Osteoblast (primary cell): ENCODE measurements around the gene FOXC1. TPM values are rescaled to one million over a fixed set of nuclear protein-coding genes. Genes with fewer than 3 reads are reported as not detected.
A peak's percentile ranks its signal among the peaks of the same experiment; 100 is the strongest.

Experiments used
- DNase-seq: peaks from one replicate; pipeline ENCODE4 v3.0.0; 2011; ENCODE audit warnings: low spot score, mixed read lengths; ENCODE audit not compliant: insufficient read length; ENCODE audit errors: missing footprints
- H2AFZ ChIP-seq: 2 replicates; pipeline ENCODE4 v1.6.0; 2011; ENCODE audit warnings: mild to moderate bottlenecking, low read length
- H3K27ac ChIP-seq: 2 replicates; pipeline ENCODE4 v1.5.1; 2011; ENCODE audit warnings: mild to moderate bottlenecking, low read depth, low read length, moderate library complexity
- H3K27me3 ChIP-seq: 2 replicates; pipeline ENCODE4 v1.6.0; 2012; ENCODE audit warnings: mild to moderate bottlenecking, control low read depth, inconsistent platforms, low read length, moderate library complexity; ENCODE audit not compliant: insufficient read depth
- H3K36me3 ChIP-seq: 2 replicates; pipeline ENCODE4 v1.5.1; 2011; ENCODE audit warnings: mild to moderate bottlenecking, low read length, control low read depth, moderate library complexity; ENCODE audit not compliant: insufficient read depth
- H3K4me1 ChIP-seq: 2 replicates; pipeline ENCODE4 v1.5.1; 2011; ENCODE audit warnings: mild to moderate bottlenecking, low read length, control low read depth, moderate library complexity; ENCODE audit not compliant: insufficient read depth
- H3K4me2 ChIP-seq: 2 replicates; pipeline ENCODE4 v1.6.0; 2011; ENCODE audit warnings: mild to moderate bottlenecking, low read length; ENCODE audit not compliant: insufficient read depth
- H3K4me3 ChIP-seq: fragments of 200-600 bp; sonication (generic); 3 replicates; pipeline ENCODE4 v1.5.1; 2012; ENCODE audit warnings: mild to moderate bottlenecking, low read length, inconsistent platforms; ENCODE audit not compliant: insufficient read depth
- H3K79me2 ChIP-seq: 2 replicates; pipeline ENCODE4 v1.6.0; 2012; ENCODE audit warnings: mild to moderate bottlenecking, low read length, control low read depth, inconsistent platforms; ENCODE audit not compliant: insufficient read depth
- H3K9me3 ChIP-seq: 2 replicates; pipeline ENCODE4 v1.5.1; 2011; ENCODE audit warnings: low read depth, low read length, control low read depth
- H4K20me1 ChIP-seq: 2 replicates; pipeline ENCODE4 v1.6.0; 2012; ENCODE audit warnings: mild to moderate bottlenecking, low read length, control low read depth; ENCODE audit not compliant: insufficient read depth
- CTCF ChIP-seq: IDR thresholded peaks from 2 replicates; pipeline ENCODE4 v1.5.1; 2011; ENCODE audit warnings: mild to moderate bottlenecking, low read depth, low read length, moderate library complexity; ENCODE audit errors: extremely low read depth
- total RNA-seq: library from RNA; depleted of rRNA; stranded (reverse); fragments of >200 nt; gene quantifications from 2 replicates; pipeline ENCODE4 v1.2.3, GENCODE V29; 2012

Gene FOXC1
- total RNA-seq, 1 donor, result 39.4 TPM

- peak overlapping the region; percentile 48 for H3K27ac ChIP-seq
- H3K36me3 ChIP-seq, result peaks cover 8% of the 10 kb centered on the region
- peak overlapping the region; percentile 78 for H3K4me2 ChIP-seq
- H2AFZ ChIP-seq, result peak overlapping the region; percentile 56
- peak overlapping the region; percentile 73 for H3K4me3 ChIP-seq
- peaks cover 22% of the 10 kb centered on the region for H4K20me1 ChIP-seq
- peak; percentile 94 for DNase-seq
- peaks cover 43% of the 10 kb centered on the region for H3K27me3 ChIP-seq
- peaks cover 22% of the 10 kb centered on the region for H3K4me1 ChIP-seq
- no peak for TF ChIP-seq CTCF
- no peaks in the 10 kb centered on the region for H3K9me3 ChIP-seq
- H3K79me2 ChIP-seq, result peaks cover 37% of the 10 kb centered on the region
These were observed 571 bp upstream of the FOXC1 start for GRCh38 chr6:1609041-1609647.

- DNase-seq, result peak; percentile 96
These were observed 994 bp downstream of the FOXC1 start for GRCh38 chr6:1610497-1611321.

GRCh38 chr6:1611322-1611571, 1.5 kb downstream of the FOXC1 start:
- H3K4me1 ChIP-seq, result peaks cover 23% of the 10 kb centered on the region
- peaks cover 8% of the 10 kb centered on the region for H3K36me3 ChIP-seq
- H3K79me2 ChIP-seq, result peaks cover 58% of the 10 kb centered on the region
- H3K4me2 ChIP-seq, result no peak overlapping the region
- no peaks in the 10 kb centered on the region for H3K9me3 ChIP-seq
- H3K27ac ChIP-seq, result no peak overlapping the region
- H3K4me3 ChIP-seq, result peak overlapping the region; percentile 96
- no peak overlapping the region for H2AFZ ChIP-seq
- peaks cover 22% of the 10 kb centered on the region for H4K20me1 ChIP-seq
- no peak for TF ChIP-seq CTCF
- peaks cover 25% of the 10 kb centered on the region for H3K27me3 ChIP-seq
- DNase-seq, result peak; percentile 98

More at GRCh38 chr6:1610497-1611321, 994 bp downstream of the FOXC1 start:
- H3K27me3 ChIP-seq, result peaks cover 31% of the 10 kb centered on the region
- no peak overlapping the region for H2AFZ ChIP-seq
- peaks cover 18% of the 10 kb centered on the region for H3K4me1 ChIP-seq
- H3K79me2 ChIP-seq, result peaks cover 53% of the 10 kb centered on the region
- TF ChIP-seq CTCF, result no peak
- H3K9me3 ChIP-seq, result no peaks in the 10 kb centered on the region
- peaks cover 8% of the 10 kb centered on the region for H3K36me3 ChIP-seq
- H3K27ac ChIP-seq, result peak overlapping the region; percentile 73
- peaks cover 22% of the 10 kb centered on the region for H4K20me1 ChIP-seq
- H3K4me3 ChIP-seq, result peak overlapping the region; percentile 96
- H3K4me2 ChIP-seq, result peak overlapping the region; percentile 70

- peak; percentile 91 for DNase-seq
- Histone ChIP-seq H3K79me2 (peaks cover 63% of the 10 kb centered on the region), H2AFZ (no peak overlapping the region)
These were observed 2.0 kb downstream of the FOXC1 start for GRCh38 chr6:1611572-1612298.

More at GRCh38 chr6:1611572-1612298, 2.0 kb downstream of the FOXC1 start:
- H3K9me3 ChIP-seq, result no peaks in the 10 kb centered on the region
- H3K4me3 ChIP-seq, result peak overlapping the region; percentile 96
- peak overlapping the region; percentile 96 for H3K27ac ChIP-seq
- H4K20me1 ChIP-seq, result peaks cover 22% of the 10 kb centered on the region
- TF ChIP-seq CTCF, result no peak
- H3K4me1 ChIP-seq, result peaks cover 28% of the 10 kb centered on the region
- peaks cover 21% of the 10 kb centered on the region for H3K27me3 ChIP-seq
- peaks cover 8% of the 10 kb centered on the region for H3K36me3 ChIP-seq
- H3K4me2 ChIP-seq, result peak overlapping the region; percentile 90
